ENCODE results near the gene ANKFN1.

ANKFN1 gene

GRCh38 chr17:56510554-56511342, 357.5 kb downstream of the ANKFN1 start:
- no peak for DNase-seq

- no peak for DNase-seq
These were observed 361.0 kb downstream of the ANKFN1 start for GRCh38 chr17:56514264-56514663.

GRCh38 chr17:56514899-56515298, 361.6 kb downstream of the ANKFN1 start:
- no peak for DNase-seq

- no peak for DNase-seq
These were observed 368.3 kb downstream of the ANKFN1 start for GRCh38 chr17:56521414-56522141.

GRCh38 chr17:56523042-56523441, 369.8 kb downstream of the ANKFN1 start:
- DNase-seq: no peak

GRCh38 chr17:56528696-56529095, 375.4 kb downstream of the ANKFN1 start:
- no peak for DNase-seq

- DNase-seq: no peak
These were observed 379.7 kb downstream of the ANKFN1 start for GRCh38 chr17:56532926-56533325.

GRCh38 chr17:56536766-56537165, 383.5 kb downstream of the ANKFN1 start:
- DNase-seq: no peak

GRCh38 chr17:56540836-56541235, 387.6 kb downstream of the ANKFN1 start:
- DNase-seq: no peak

GRCh38 chr17:56543280-56543679, 390.0 kb downstream of the ANKFN1 start:
- no peak for DNase-seq

- no peak for DNase-seq
These were observed 391.8 kb downstream of the ANKFN1 start for GRCh38 chr17:56545106-56545505.

- no peak for DNase-seq
These were observed 392.7 kb downstream of the ANKFN1 start for GRCh38 chr17:56545930-56546329.

- DNase-seq: no peak
These were observed 395.4 kb downstream of the ANKFN1 start for GRCh38 chr17:56548661-56549060.

GRCh38 chr17:56549501-56549900, 396.2 kb downstream of the ANKFN1 start:
- no peak for DNase-seq

- no peak for DNase-seq
These were observed 404.4 kb downstream of the ANKFN1 start for GRCh38 chr17:56557682-56558081.

GRCh38 chr17:56558088-56558487, 404.8 kb downstream of the ANKFN1 start:
- DNase-seq: no peak
